Neural cell (in vitro differentiated cells): ENCODE results near the gene DTWD1. TPM values are rescaled to one million over a fixed set of nuclear protein-coding genes. Genes with fewer than 3 reads are reported as not detected.

Source experiments
- H2AFZ ChIP-seq: fragments of 200-600, 300-800 bp; sonication (generic), shearing (Covaris generic); 2 replicates; pipeline ENCODE4 v1.6.0; 2014; ENCODE audit warnings: low read depth, mild to moderate bottlenecking, antibody characterized with exemption, low read length, moderate library complexity
- H3F3A ChIP-seq: fragments of 200-600 bp; shearing (Covaris generic); 2 replicates; pipeline ENCODE4 v1.6.1; 2016; ENCODE audit warnings: mild to moderate bottlenecking, moderate library complexity, mixed read lengths, antibody characterized with exemption, low read length; ENCODE audit not compliant: insufficient read depth, poor library complexity, severe bottlenecking
- H3K27ac ChIP-seq: fragments of 200-600, 300-800 bp; sonication (generic), shearing (Covaris generic); 2 replicates; pipeline ENCODE4 v1.5.1; 2014; ENCODE audit warnings: mild to moderate bottlenecking, low read length, moderate library complexity
- H3K27me3 ChIP-seq: fragments of 300-800, 200-600 bp; sonication (generic), shearing (Covaris generic); 2 replicates; pipeline ENCODE4 v1.6.0; 2014; ENCODE audit warnings: mild to moderate bottlenecking, low read depth, low read length, moderate library complexity; ENCODE audit not compliant: insufficient read depth
- H3K36me3 ChIP-seq: fragments of 300-800, 200-600 bp; sonication (generic), shearing (Covaris generic); 2 replicates; pipeline ENCODE4 v1.5.1; 2014; ENCODE audit warnings: mild to moderate bottlenecking, antibody characterized with exemption, low read length, moderate library complexity; ENCODE audit not compliant: insufficient read depth
- H3K4me2 ChIP-seq: fragments of 300-800, 200-600 bp; sonication (generic), shearing (Covaris generic); 2 replicates; pipeline ENCODE4 v1.6.0; 2014; ENCODE audit warnings: mild to moderate bottlenecking, low read length
- H3K4me3 ChIP-seq: fragments of 300-800, 200-600 bp; sonication (generic), shearing (Covaris generic); 2 replicates; pipeline ENCODE4 v1.5.1; 2014; ENCODE audit warnings: mild to moderate bottlenecking, low read length, moderate library complexity
- H3K79me2 ChIP-seq: fragments of 200-600 bp; shearing (Covaris generic); replicated peaks from 2 replicates; pipeline ENCODE4 v1.6.0; 2014; ENCODE audit warnings: mild to moderate bottlenecking, low read length, moderate library complexity; ENCODE audit not compliant: insufficient read depth
- H3K9ac ChIP-seq: fragments of 300-800, 200-600 bp; sonication (generic), shearing (Covaris generic); 2 replicates; pipeline ENCODE4 v1.6.1; 2016; ENCODE audit warnings: mild to moderate bottlenecking, low read length, mixed read lengths
- H3K9me2 ChIP-seq: fragments of 200-600 bp; shearing (Covaris generic); 2 replicates; pipeline ENCODE4 v1.6.1; 2016; ENCODE audit warnings: mild to moderate bottlenecking, low read length, mixed read lengths; ENCODE audit not compliant: insufficient read depth
- H3K9me3 ChIP-seq: fragments of 200-600, 300-800 bp; sonication (generic), shearing (Covaris generic); 2 replicates; pipeline ENCODE4 v1.6.1; 2016; ENCODE audit warnings: mild to moderate bottlenecking, mixed run types, low read length, moderate library complexity, mixed read lengths
- H4K20me1 ChIP-seq: fragments of 200-600 bp; shearing (Covaris generic); 2 replicates; pipeline ENCODE4 v1.6.1; 2016; ENCODE audit warnings: mild to moderate bottlenecking, mixed run types; ENCODE audit not compliant: insufficient read depth
- EP300 ChIP-seq: fragments of 450-650 bp; conservative IDR thresholded peaks from 2 replicates; pipeline ENCODE4 v1.6.1; 2014; ENCODE audit warnings: antibody characterized with exemption, mild to moderate bottlenecking, moderate library complexity; ENCODE audit not compliant: poor library complexity, severe bottlenecking
- EZH2 ChIP-seq: fragments of 200-600, 300-800 bp; shearing (Covaris generic), sonication (generic); IDR thresholded peaks from 2 replicates; pipeline ENCODE4 v1.6.1; 2014; ENCODE audit warnings: antibody characterized with exemption, low read length, borderline replicate concordance, mild to moderate bottlenecking; ENCODE audit not compliant: insufficient read depth, poor library complexity, severe bottlenecking
- MXI1 ChIP-seq: fragments of 450-650 bp; conservative IDR thresholded peaks from 2 replicates; pipeline ENCODE4 v1.6.1; 2014; ENCODE audit warnings: antibody characterized with exemption, mild to moderate bottlenecking; ENCODE audit not compliant: poor library complexity, severe bottlenecking
- POLR2AphosphoS5 ChIP-seq: IDR thresholded peaks from 2 replicates; pipeline ENCODE4 v1.6.1; 2012
- RAD21 ChIP-seq: fragments of 450-650 bp; conservative IDR thresholded peaks from 2 replicates; pipeline ENCODE4 v1.6.1; 2014; ENCODE audit warnings: antibody characterized with exemption, mild to moderate bottlenecking, moderate library complexity
- SMC3 ChIP-seq: fragments of 450-650 bp; conservative IDR thresholded peaks from 2 replicates; pipeline ENCODE4 v1.6.1; 2014; ENCODE audit warnings: antibody characterized with exemption, mild to moderate bottlenecking, moderate library complexity; ENCODE audit not compliant: poor library complexity
- TAF1 ChIP-seq: IDR thresholded peaks from 2 replicates; pipeline ENCODE4 v1.6.1; 2012; ENCODE audit warnings: low read depth
- polyA plus RNA-seq: library from polyadenylated mRNA; depleted of rRNA; stranded (reverse); fragments of >200 nt; gene quantifications from 2 replicates; pipeline ENCODE4 v1.2.3, GENCODE V29; 2014
- TF ChIP-seq, protein P1 (sequence below): IDR thresholded peaks from 2 replicates; pipeline ENCODE4 v1.6.1; 2012; ENCODE audit warnings: borderline replicate concordance
- TF ChIP-seq, protein P2 (sequence below): fragments of 450-650 bp; IDR thresholded peaks from 2 replicates; pipeline ENCODE4 v1.5.1; 2014; ENCODE audit warnings: antibody characterized with exemption, mild to moderate bottlenecking, moderate library complexity; ENCODE audit not compliant: poor library complexity, severe bottlenecking

The DTWD1 gene
- polyA plus RNA-seq, 1 donor from 2014 or later, result 16.5 TPM

DNA sequence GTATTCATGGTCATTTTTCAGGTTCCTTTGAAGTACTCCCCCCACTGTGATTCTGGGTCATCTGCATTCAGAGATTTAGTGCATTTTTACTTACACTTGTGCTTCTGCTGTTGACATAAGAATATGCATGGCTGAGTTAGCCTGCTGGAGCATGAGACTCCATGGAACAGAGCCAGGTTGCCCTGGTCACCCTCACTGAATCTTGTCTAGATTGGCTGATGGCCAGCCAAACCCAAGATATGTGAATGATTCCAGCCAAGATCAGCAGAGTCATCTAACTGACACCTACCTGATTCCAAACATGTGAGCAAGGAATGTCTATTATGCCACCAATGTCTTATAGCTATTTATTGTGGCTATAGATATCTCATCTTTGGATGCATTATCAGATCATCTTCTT lies 25.1 kb downstream of the DTWD1 start:
- Histone ChIP-seq H3K36me3 (no peaks in the 10 kb centered on the region), H2AFZ (no peak overlapping the region), H4K20me1 (no peaks in the 10 kb centered on the region), H3K27ac (no peak overlapping the region), H3K4me2 (no peak overlapping the region), H3K9me3 (no peaks in the 10 kb centered on the region), H3K27me3 (no peaks in the 10 kb centered on the region), H3F3A (no peaks in the 10 kb centered on the region), H3K9ac (no peak overlapping the region), H3K79me2 (no peaks in the 10 kb centered on the region), H3K4me3 (no peak overlapping the region), H3K9me2 (no peaks in the 10 kb centered on the region)
- no peak for TF ChIP-seq SMC3
- no peak for TF ChIP-seq EZH2
- TF ChIP-seq, protein P1, sequence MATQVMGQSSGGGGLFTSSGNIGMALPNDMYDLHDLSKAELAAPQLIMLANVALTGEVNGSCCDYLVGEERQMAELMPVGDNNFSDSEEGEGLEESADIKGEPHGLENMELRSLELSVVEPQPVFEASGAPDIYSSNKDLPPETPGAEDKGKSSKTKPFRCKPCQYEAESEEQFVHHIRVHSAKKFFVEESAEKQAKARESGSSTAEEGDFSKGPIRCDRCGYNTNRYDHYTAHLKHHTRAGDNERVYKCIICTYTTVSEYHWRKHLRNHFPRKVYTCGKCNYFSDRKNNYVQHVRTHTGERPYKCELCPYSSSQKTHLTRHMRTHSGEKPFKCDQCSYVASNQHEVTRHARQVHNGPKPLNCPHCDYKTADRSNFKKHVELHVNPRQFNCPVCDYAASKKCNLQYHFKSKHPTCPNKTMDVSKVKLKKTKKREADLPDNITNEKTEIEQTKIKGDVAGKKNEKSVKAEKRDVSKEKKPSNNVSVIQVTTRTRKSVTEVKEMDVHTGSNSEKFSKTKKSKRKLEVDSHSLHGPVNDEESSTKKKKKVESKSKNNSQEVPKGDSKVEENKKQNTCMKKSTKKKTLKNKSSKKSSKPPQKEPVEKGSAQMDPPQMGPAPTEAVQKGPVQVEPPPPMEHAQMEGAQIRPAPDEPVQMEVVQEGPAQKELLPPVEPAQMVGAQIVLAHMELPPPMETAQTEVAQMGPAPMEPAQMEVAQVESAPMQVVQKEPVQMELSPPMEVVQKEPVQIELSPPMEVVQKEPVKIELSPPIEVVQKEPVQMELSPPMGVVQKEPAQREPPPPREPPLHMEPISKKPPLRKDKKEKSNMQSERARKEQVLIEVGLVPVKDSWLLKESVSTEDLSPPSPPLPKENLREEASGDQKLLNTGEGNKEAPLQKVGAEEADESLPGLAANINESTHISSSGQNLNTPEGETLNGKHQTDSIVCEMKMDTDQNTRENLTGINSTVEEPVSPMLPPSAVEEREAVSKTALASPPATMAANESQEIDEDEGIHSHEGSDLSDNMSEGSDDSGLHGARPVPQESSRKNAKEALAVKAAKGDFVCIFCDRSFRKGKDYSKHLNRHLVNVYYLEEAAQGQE, result no peak
- TF ChIP-seq, protein P2, sequence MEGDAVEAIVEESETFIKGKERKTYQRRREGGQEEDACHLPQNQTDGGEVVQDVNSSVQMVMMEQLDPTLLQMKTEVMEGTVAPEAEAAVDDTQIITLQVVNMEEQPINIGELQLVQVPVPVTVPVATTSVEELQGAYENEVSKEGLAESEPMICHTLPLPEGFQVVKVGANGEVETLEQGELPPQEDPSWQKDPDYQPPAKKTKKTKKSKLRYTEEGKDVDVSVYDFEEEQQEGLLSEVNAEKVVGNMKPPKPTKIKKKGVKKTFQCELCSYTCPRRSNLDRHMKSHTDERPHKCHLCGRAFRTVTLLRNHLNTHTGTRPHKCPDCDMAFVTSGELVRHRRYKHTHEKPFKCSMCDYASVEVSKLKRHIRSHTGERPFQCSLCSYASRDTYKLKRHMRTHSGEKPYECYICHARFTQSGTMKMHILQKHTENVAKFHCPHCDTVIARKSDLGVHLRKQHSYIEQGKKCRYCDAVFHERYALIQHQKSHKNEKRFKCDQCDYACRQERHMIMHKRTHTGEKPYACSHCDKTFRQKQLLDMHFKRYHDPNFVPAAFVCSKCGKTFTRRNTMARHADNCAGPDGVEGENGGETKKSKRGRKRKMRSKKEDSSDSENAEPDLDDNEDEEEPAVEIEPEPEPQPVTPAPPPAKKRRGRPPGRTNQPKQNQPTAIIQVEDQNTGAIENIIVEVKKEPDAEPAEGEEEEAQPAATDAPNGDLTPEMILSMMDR, result no peak
- no peak for TF ChIP-seq MXI1
- TF ChIP-seq TAF1, result no peak
- no peak for TF ChIP-seq POLR2AphosphoS5
- no peak for TF ChIP-seq RAD21
- TF ChIP-seq EP300, result no peak

DNA sequence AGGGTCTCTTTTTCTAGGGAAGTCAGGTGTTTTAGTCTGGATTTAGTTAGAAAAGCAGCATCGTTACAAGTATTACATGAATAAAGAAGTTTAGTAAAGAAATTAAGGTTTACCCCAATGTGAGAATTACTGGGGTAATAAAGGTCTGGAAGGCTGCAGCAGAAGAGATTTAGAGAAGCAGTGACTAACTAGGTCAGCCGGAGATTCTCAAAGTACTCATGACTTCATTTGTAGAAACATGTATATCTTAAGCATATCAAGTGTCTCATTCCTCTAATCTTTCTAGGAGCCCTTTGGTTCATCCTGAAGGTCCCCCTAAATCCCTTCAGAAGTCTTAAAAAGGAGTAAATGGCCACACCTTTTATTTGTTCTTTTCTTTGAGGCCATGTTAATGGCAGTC lies 26.0 kb downstream of the DTWD1 start:
- no peak overlapping the region for H3K4me3 ChIP-seq
- H3K27ac ChIP-seq, result no peak overlapping the region
- no peak for TF ChIP-seq RAD21
- TF ChIP-seq, protein P2, result no peak
- TF ChIP-seq MXI1, result no peak
- no peak for TF ChIP-seq EP300
- TF ChIP-seq POLR2AphosphoS5, result no peak
- TF ChIP-seq TAF1, result no peak
- no peak for TF ChIP-seq SMC3
- TF ChIP-seq EZH2, result no peak
- TF ChIP-seq, protein P1, result no peak
- H3K9ac ChIP-seq, result no peak overlapping the region
- H2AFZ ChIP-seq, result no peak overlapping the region
- no peaks in the 10 kb centered on the region for H3F3A ChIP-seq
- no peaks in the 10 kb centered on the region for H3K36me3 ChIP-seq
- H4K20me1 ChIP-seq, result no peaks in the 10 kb centered on the region
- no peaks in the 10 kb centered on the region for H3K27me3 ChIP-seq
- H3K9me2 ChIP-seq, result no peaks in the 10 kb centered on the region
- H3K79me2 ChIP-seq, result no peaks in the 10 kb centered on the region
- H3K9me3 ChIP-seq, result no peaks in the 10 kb centered on the region
- H3K4me2 ChIP-seq, result no peak overlapping the region
